Erythroblast (primary cell): Measurements from ENCODE around the gene PPP1R8.

Source experiments
- GATA1 ChIP-seq: IDR thresholded peaks from 2 replicates; pipeline ENCODE4 v1.6.1; 2011; ENCODE audit warnings: low read depth, mild to moderate bottlenecking, control low read depth, low read length, moderate library complexity
- POLR2A ChIP-seq: IDR thresholded peaks from 2 replicates; pipeline ENCODE4 v1.6.1; 2011; ENCODE audit warnings: mild to moderate bottlenecking, low read length

- TF ChIP-seq POLR2A (no peak), GATA1 (no peak)
Measured at GRCh38 chr1:27807385-27807784, 23.2 kb upstream of the PPP1R8 start.
